Superior temporal gyrus (tissue), 1 donor: ENCODE results near the gene XAB2.

Experiments used
- DNase-seq: peaks from one replicate; pipeline ENCODE4 v3.0.0-alpha.2; 2016; ENCODE audit errors: extremely low spot score

The XAB2 gene

DNA sequence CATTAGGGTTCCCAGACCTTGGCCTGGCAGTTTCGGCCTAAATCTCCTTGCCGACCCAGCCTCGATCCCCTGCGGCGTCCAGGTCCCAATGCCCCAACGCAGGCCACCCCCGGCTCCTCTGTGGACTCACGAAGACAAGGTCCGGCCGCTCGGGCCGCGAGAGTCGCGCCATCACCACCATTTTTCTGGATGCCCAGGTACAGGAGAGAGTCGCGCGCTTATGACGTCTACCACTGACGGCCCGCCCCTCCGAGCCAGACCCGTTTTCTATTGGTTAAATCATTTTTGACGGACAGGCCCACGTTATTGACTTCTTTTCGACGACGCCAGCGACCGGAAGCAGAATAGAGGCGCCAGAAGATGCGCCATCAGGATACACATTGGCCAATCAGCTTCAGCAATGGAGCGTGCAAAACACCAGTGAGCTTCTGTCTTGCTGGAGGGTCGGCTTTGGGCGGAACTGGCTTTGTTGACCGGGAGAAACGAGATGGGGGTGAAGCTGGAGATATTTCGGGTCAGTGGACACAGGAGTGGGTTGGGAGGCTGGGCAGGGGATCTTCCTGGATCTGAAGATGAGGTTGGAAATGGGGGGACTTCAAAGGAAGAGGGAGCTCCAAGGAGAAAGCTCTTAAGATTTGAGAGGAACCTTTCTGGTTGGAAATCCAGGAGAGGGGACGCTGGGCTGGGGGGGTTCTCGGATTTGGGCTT, at the start of gene XAB2, which contains the start of gene PET100:
XAB2 (minus strand) TSS at position 199 of the 708 bp plus-strand sequence; CDS start at position 181, 18 bp downstream.
PET100 (plus strand) TSS at position 447 of the 708 bp plus-strand sequence; CDS start at position 488, 41 bp downstream.
- peak; percentile 100 for DNase-seq

DNA sequence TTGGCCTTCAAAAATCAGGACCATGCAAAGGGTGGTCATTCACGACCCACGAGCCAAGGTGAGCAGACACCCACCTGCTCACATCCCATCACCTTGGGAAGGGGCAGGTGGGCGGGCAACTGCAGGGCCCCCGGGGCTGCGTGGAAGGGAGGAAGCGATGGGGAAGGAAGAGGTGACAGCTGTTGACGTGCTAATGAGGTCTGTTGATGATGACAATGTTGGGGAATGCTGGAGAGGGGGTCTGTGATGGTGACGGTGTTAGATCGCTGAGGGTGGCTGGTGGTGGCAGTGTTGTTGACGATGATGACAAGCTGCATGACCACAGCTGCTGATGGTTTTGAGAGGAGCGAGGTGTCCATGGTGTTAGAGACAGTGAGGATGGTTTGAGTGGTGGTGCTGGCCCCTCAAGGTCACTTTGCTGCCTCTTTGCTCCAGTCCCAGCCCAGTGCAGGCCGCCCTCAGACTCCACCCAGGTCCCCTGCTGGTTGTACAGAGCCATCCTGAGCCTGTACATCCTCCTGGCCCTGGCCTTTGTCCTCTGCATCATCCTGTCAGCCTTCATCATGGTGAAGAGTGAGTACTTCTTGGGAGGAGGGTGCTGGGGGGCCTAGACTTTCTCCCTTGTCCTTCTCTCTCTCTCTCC, 48.4 kb upstream of the XAB2 start:
- DNase-seq: no peak

DNA sequence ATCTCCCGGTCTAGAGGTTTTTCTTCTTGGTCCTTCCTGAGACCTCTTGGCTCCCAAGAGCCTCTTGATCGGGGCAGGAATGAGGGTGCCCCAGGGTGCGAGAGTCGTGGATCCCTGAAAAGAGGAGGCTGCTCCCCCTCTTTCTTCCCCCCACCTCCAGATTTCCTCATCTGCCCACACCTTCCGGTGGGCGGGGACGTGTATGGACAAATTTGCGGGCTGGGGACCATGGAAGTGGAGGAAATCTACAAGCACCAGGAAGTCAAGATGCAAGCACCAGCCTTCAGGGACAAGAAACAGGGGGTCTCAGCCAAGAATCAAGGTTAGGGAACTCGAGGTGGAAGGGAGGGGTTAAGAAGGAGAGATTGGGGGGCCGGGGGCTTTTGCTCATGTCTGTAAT, 47.5 kb upstream of the XAB2 start, which contains the start of gene MCEMP1:
MCEMP1 (plus strand) TSS at position 237 of the 400 bp plus-strand sequence; CDS start at position 268, 31 bp downstream.
- no peak for DNase-seq

- DNase-seq: no peak
Measured at GRCh38 chr19:7676376-7676775, 47.0 kb upstream of the XAB2 start.

- DNase-seq: peak; percentile 18
Measured at GRCh38 chr19:7674010-7675005, 45.0 kb upstream of the XAB2 start.

GRCh38 chr19:7672522-7672921, 43.2 kb upstream of the XAB2 start:
- no peak for DNase-seq

- no peak for DNase-seq
Measured at GRCh38 chr19:7670790-7671189, 41.4 kb upstream of the XAB2 start.

GRCh38 chr19:7670150-7670783, 40.9 kb upstream of the XAB2 start:
- DNase-seq: peak; percentile 19

GRCh38 chr19:7669641-7670040, 40.3 kb upstream of the XAB2 start:
- no peak for DNase-seq

DNA sequence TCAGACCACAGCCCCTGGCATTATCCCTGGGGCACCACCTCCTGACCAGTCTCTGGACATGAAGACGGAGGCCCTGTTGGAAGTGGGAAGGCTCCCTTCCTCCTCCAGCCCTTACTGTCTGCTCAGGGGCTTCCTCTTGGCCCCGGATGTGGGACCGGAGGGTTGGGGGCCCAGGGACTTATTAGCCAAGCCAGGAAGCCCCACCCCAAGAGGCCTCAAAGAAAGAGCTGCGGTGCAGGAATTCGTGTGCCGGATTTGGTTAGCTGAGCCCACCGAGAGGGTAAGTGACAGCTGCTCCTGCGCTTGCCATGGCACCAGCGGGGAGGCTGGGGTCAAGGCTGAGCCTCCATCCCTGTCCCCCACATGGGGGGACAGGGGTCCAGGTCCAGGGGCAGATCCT, 39.5 kb upstream of the XAB2 start, which contains the start of gene RETN:
RETN (plus strand) TSS at position 208 of the 400 bp plus-strand sequence. CDS start 278 bp downstream, outside the sequence.
- no peak for DNase-seq

DNA sequence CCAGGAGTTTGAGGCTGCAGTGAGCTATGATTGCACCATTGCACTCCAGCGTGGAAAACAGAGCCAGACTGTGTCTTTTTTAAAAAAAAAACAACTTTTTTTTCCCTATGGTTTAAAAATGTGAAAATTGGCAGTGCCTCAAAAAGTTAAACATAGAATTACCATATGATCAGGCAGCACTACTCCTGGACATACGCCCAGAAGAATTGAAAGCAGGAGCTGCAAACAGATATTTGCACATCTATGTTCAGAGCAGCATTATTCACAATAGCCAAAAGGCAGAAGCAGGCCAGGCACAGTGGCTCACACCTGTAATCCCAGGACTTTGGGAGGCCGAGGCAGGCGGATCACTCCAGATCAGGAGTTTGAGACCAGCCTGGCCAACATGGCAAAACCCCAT, 35.7 kb upstream of the XAB2 start:
- DNase-seq: peak; percentile 72

DNA sequence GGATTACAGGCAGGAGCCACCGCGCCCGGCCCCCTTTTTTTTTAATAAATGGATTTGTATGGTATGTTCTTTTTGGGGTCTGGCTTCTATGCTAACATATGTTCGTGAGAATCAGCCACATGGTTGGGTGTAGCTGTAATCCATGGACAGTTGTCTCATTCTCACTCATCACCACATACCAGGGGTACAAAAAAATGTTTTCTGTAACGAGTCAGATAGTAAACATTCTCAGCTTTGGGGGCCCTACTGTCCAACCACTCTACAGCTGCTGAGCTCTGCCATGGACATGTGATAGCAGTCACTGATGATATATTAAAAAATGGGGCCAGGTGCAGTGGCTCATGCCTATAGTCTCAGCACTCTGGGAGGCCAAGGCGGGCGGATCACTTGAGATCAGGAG, 34.4 kb upstream of the XAB2 start:
- no peak for DNase-seq

DNA sequence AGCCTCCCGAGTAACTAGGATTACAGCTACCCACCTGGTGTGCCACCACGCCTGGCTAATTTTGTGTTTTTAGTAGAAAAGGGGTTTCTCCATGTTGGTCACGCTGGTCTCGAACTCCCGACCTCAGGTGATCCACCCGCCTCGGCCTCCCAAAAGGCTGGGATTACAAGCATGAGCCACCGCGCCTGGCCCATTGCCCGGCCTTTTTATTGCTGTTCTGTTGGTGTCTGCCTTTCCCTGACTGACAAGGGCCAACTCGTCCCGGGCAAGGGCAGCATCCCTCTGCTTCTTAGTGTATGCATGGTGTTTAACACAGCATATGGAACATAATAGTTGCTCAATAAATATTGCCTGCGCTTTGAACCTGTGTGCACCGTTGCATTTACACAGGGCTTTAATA, 33.3 kb upstream of the XAB2 start:
- no peak for DNase-seq

DNA sequence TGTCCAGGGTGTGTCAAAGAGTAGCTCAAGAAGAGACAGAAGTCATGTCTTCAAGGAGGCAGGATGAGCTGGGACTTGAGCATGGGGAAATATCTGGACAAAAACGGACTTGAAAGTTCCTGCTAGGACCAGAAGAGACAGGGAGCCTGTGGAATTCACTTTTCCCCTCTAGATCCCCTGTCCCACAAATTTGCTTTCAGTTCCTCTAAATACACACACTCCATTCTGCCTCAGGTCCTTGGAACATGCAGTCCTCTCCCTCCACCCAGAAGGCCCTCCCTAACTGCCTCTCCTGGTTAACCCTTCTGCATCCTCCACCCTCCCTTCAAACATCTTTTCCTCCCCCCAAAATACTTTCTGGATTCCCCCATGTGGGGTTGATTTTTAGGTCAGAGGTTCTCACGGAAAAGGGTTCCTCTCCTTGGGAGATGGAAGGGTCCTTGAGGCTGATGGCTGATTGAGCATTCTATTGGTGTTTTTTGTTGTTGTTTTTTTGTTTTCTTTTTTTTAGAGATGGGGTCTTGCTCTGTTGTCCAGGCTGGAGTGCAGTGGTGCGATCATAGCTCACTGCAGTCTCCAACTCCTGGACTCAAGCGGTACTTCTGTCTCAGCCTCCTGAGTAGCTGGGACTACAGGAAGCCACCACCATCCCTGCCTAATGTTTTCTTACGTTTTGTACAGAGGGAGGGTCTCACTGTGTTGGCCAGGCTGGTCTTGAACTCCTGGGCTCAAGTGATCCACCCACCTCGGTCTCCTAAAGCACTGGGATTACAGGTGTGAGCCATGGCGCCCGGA, 32.6 kb upstream of the XAB2 start:
- DNase-seq: no peak

DNA sequence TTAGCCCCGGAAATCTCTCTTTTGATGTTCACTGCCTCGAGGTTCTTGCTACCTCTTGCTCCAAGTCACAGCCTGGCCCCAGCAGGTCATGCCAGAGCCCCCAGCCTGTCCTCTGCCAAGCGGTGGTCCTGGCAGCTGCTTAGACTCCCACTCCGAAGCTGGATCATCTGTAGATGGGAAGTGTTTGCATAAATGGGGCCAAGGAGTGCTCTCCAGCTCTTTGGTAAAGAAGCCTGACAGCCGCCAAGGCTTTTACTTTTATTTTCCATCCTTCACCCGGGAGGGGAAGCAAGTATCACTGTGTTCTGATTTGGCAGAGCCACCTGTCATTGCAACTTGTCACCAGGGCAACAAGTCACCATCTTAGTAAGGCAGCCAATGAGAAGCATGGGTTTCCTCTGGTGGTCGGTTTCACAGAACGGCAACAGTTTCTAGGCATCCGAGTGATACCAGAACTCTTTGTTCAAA, 28.9 kb upstream of the XAB2 start:
- DNase-seq: peak; percentile 57

- DNase-seq: no peak
Measured at GRCh38 chr19:7657131-7657751, 27.9 kb upstream of the XAB2 start.

DNA sequence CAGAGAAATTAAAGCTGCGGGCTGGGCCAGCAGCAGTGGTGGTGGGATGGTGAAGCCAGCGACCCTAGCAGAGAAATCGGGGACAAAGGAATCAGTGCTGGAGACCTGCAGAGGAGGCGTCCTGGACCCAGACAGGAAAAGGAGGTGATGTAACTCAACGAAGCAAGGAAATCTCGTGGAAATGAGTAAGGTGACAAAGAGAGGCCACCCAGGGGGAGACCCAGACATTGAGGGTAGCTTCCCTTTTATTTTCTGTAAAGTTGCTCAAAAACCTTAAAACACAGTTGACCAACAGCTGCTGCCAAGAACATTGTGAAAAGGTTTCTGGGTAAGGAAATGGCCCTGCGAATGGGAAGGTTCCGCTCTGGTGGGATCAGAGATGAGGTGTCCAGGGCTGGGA, 26.2 kb upstream of the XAB2 start:
- DNase-seq: no peak

DNA sequence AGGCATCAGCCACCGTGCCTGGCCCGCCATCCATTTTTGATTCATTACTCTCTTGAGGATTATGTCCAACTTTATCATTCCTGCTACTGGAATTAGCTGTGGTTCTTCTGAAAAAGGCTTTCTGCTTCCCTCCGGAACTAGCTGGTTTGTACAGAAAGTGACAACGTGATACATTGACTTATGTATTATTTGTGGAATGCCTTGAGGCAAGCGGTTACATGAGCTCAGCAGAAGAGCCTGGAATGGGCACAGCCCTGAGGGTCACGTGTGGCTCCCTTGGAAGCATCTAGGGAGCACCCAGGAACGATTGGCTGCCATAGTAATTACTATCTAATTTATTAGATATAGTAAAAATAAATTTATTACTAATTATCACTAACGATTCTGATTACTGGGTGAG, 25.1 kb upstream of the XAB2 start:
- no peak for DNase-seq

DNA sequence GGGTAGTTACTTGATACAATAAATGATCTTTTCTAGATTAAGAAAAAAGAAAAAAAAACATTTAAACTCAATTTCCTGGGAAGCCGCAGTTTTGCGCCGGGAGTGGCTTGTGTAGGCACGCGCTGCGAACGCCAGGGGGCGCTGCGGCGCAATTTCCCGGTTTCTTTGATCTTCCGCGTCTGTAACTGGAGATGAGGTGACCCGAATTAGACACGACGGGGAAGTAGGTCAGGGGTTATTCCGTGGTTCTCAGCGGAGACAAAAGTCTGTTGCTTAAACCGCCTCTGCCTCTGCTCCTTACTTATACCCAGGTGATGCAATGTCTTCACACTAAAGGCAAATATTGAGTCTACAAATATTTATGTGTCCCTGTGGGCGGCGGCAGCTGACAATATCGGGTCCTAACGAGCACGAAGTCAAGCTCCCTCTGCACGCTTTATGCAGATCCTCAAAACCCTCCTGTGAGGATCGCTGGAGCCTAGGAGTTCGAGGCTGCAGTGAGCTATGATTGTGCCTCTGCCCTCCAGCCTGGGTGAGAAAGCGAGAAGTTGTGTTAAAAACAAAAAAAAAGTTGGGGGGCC, 22.8 kb upstream of the XAB2 start:
- DNase-seq: peak; percentile 86

DNA sequence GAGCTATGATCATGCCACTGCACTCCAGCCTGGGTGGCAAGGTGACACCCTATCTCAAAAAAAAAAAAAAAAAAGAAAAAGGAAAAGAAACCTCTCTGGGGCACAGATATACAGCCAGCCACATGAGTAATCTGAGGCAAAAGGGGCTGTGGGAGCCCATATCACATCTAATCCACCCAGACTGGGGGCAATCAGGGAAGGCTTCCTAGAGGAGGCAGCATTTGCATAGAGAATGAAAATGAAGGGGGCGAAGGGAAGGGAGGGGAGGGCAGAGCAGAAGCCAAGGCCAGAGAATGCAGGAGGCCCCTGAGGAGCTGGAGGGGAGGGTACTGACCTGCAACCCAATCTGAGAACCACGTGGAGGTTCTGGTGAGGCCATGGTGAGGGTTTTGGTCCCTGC, 20.8 kb upstream of the XAB2 start:
- DNase-seq: no peak
